Calu3 (cell line): ENCODE results near the gene TMEM131L. TPM values are rescaled to one million over a fixed set of nuclear protein-coding genes. Genes with fewer than 3 reads are reported as not detected.

Experiments
- BruUV-seq: library from RNA; stranded (reverse); fragments of 400-500 nt; replicated peaks from 2 replicates; lab custom pipeline; 2021; lab: Mats Ljungman, UMichigan
- CTCF ChIA-PET: fragments of 300-600 bp; sonication (Branson Sonifier 250); formaldehyde crosslinking; loops from one replicate; lab custom pipeline; 2022; ENCODE audit warnings: antibody characterized with exemption; lab: Charles Lee
- DNase-seq: peaks from one replicate; pipeline ENCODE4 v3.0.0; 2022
- H3K27ac Mint-ChIP-seq: one replicate; pipeline ENCODE4 v1.8.0; 2022; ENCODE audit warnings: mixed read lengths; ENCODE audit not compliant: unreplicated experiment
- H3K27me3 Mint-ChIP-seq: one replicate; pipeline ENCODE4 v1.8.0; 2022; ENCODE audit warnings: mixed read lengths; ENCODE audit not compliant: unreplicated experiment
- H3K36me3 Mint-ChIP-seq: one replicate; pipeline ENCODE4 v1.8.0; 2022; ENCODE audit warnings: mild to moderate bottlenecking, moderate library complexity, mixed read lengths; ENCODE audit not compliant: insufficient read depth, unreplicated experiment
- H3K4me1 Mint-ChIP-seq: one replicate; pipeline ENCODE4 v1.8.0; 2022; ENCODE audit warnings: mild to moderate bottlenecking, low read depth, mixed read lengths; ENCODE audit not compliant: unreplicated experiment
- H3K4me3 Mint-ChIP-seq: one replicate; pipeline ENCODE4 v1.8.0; 2022; ENCODE audit warnings: mild to moderate bottlenecking, low read depth, moderate library complexity, mixed read lengths; ENCODE audit not compliant: unreplicated experiment
- H3K9me3 Mint-ChIP-seq: one replicate; pipeline ENCODE4 v1.8.0; 2022; ENCODE audit warnings: low read depth, mixed read lengths; ENCODE audit not compliant: unreplicated experiment
- intact Hi-C: fragments of 100-400 bp; cut with micrococcal nuclease; formaldehyde crosslinking; loops from one replicate; pipeline ENCODE4 v1.10.0; 2022; ENCODE audit not compliant: unreplicated experiment
- total RNA-seq: library from RNA; stranded (reverse); gene quantifications from 2 replicates; pipeline ENCODE4 v1.2.3, GENCODE V29; 2022
- TF ChIP-seq, protein P1 (sequence below): fragments of 200-600 bp; IDR thresholded peaks from one replicate; pipeline ENCODE4 v1.8.0; 2022; ENCODE audit warnings: antibody characterized with exemption; ENCODE audit not compliant: unreplicated experiment

The TMEM131L gene
- total RNA-seq, 1 experiment from 2014 or later, result 9.4 TPM

DNA sequence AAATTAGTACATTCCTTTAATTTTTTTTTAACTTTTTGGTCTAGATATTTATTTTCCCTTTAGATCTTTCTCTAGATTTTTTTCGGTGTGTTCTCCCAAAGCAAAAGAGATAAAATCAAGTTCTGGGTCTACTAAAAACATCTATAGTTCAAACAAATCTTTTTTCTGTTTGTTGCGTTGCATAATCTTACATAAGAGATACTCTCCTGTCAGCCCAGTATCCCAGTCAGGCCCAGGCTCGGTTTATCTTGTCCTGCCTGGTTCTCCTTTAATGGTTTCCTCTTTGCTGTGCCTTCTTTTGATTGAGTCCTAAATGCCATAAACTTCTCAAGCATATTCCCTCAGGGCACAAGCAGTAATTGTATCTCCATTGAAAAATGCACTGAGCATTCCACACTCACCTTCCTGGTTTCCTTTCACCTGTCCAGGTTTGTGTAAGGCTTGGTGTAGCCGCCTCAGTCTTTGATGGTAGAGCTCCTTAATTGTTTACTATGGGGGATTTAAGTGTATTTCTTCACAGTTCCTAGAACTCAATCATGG is 104.9 kb downstream of the TMEM131L start:
- H3K4me1 Mint-ChIP-seq, result no peaks in the 10 kb centered on the region
- no peaks in the 10 kb centered on the region for H3K36me3 Mint-ChIP-seq
- H3K4me3 Mint-ChIP-seq, result no peak overlapping the region
- CTCF ChIA-PET, result no interaction called here
- no TSS peak for BruUV-seq
- no peaks in the 10 kb centered on the region for H3K9me3 Mint-ChIP-seq
- H3K27ac Mint-ChIP-seq, result no peak overlapping the region
- intact Hi-C loops, result loop anchor here (10.0 kb wide), 1 partner anchor 106 kb away; the partner anchor contains the start of gene TMEM131L
- TF ChIP-seq, protein P1, sequence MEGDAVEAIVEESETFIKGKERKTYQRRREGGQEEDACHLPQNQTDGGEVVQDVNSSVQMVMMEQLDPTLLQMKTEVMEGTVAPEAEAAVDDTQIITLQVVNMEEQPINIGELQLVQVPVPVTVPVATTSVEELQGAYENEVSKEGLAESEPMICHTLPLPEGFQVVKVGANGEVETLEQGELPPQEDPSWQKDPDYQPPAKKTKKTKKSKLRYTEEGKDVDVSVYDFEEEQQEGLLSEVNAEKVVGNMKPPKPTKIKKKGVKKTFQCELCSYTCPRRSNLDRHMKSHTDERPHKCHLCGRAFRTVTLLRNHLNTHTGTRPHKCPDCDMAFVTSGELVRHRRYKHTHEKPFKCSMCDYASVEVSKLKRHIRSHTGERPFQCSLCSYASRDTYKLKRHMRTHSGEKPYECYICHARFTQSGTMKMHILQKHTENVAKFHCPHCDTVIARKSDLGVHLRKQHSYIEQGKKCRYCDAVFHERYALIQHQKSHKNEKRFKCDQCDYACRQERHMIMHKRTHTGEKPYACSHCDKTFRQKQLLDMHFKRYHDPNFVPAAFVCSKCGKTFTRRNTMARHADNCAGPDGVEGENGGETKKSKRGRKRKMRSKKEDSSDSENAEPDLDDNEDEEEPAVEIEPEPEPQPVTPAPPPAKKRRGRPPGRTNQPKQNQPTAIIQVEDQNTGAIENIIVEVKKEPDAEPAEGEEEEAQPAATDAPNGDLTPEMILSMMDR, result no peak
- no peaks in the 10 kb centered on the region for H3K27me3 Mint-ChIP-seq
- DNase-seq, result no peak

DNA sequence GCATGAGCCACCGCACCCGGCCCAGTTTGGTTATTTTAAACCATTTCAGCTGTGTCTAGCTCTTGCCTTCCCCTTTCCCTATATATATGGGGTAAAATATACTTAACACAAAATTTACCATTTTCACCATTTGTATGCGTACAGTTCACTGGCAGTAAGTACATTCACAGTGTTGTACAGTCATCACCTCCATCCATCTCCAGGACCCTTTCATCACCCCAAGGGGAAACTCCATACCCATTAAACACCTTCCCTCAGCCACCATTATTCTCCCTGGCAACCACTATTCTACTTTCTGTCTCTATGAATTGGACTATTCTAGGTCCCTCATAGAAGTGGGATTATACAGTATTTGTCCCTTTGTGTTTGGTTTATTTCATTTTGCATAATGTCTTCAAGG is 106.4 kb downstream of the TMEM131L start:
- Mint-ChIP-seq H3K4me1 (no peaks in the 10 kb centered on the region), H3K27ac (no peak overlapping the region), H3K36me3 (no peaks in the 10 kb centered on the region), H3K4me3 (no peak overlapping the region), H3K9me3 (no peaks in the 10 kb centered on the region), H3K27me3 (no peaks in the 10 kb centered on the region)
- CTCF ChIA-PET, result no interaction called here
- DNase-seq, result no peak
- intact Hi-C loops, result loop anchor here (10.0 kb wide), 1 partner anchor 108 kb away; the partner anchor contains the start of gene TMEM131L
- TF ChIP-seq, protein P1, result no peak
- BruUV-seq, result no TSS peak

DNA sequence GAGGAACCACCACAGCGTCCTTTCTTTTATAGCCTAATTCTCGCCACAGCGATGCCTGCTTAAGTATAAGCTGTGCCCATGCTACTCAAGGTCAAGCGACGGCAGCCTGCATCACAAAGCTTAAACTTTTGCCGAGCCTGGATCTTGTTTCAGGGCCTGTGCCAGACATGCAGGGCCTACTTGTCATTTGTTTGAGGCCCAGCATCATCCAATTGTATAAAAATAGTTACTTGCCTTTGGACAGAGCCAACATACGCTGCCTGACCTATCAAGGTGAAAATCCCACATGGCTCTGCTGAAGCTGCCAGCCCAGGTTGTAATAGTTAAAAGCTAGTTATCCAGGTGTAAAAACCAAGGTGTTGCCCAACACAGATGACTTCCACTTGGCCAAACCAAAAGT is 107.1 kb downstream of the TMEM131L start:
- Mint-ChIP-seq H3K4me1 (no peaks in the 10 kb centered on the region), H3K4me3 (no peak overlapping the region), H3K27me3 (no peaks in the 10 kb centered on the region), H3K9me3 (no peaks in the 10 kb centered on the region), H3K27ac (no peak overlapping the region), H3K36me3 (no peaks in the 10 kb centered on the region)
- DNase-seq, result no peak
- intact Hi-C loops, result loop anchor here (10.0 kb wide), 1 partner anchor 108 kb away; the partner anchor contains the start of gene TMEM131L
- TF ChIP-seq, protein P1, result no peak
- CTCF ChIA-PET, result interaction anchor here (1.6 kb wide), 1 partner anchor 140 kb away, joined by 13 read pairs; no protein-coding TSS in a partner anchor
- BruUV-seq, result no TSS peak

DNA sequence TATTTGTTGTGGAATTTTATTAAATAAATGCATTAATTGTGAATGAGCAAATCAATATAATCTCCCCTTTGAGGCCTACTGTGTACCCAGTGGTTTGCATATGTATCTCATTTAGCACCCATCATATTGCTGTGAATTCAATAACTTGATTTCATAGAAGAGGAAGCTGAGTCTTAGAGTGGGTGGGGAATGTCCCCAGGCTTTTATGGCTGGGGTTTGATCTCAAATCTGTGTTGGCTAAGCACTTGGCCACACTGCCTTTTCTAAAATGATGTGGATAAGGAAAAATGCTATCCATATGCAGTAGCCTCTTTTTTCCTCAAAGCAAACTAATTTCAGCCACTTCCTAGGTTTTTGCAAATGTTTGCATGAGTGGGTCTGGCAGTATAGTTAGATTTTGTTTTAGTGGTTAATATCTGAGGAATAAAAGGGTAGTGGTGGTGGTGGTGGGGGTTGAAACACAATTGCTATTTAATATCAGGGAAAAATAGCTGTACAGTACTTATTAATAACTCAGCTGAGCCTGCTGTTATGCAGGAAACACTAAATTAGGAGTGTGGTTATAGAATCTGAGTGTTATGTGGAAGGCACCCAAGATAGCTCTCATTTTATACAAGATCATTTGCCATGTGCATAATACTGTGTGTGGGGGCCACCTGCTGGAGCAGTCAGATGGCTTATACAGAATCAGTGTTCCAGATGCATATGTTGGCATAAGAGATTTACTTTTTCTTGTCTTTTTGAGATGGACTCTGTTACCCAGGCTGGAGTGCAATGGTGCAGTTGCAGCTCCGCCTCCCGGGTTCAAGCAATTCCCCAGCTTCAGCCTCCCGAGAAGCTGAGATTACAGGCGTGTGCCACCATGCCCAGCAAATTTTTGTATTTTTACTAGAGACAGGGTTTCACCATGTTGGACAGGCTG is 108.0 kb downstream of the TMEM131L start:
- Mint-ChIP-seq H3K27me3 (no peaks in the 10 kb centered on the region), H3K4me3 (no peak overlapping the region), H3K36me3 (no peaks in the 10 kb centered on the region), H3K27ac (no peak overlapping the region), H3K4me1 (no peaks in the 10 kb centered on the region), H3K9me3 (no peaks in the 10 kb centered on the region)
- peak; percentile 42 for DNase-seq
- CTCF ChIA-PET, result interaction anchor here (0.5 to 1.6 kb wide), 8 partner anchors 87 to 431 kb away, joined by 3 to 13 read pairs (median 6); partner anchors contain the start of gene TMEM131L
- TF ChIP-seq, protein P1, result no peak
- no TSS peak for BruUV-seq
- intact Hi-C loops, result loop anchor here (1.0 to 10.0 kb wide), 2 partner anchors 109 to 141 kb away; partner anchors contain the start of gene TMEM131L
